Activated naive CD8-positive, alpha-beta T cell treated with anti-CD3 and anti-CD28 coated beads, Interleukin-2, amount 50 U/mL, for 24 hours (primary cell): ENCODE measurements around the gene TMEM134.
"Not testable (repeated sequence)": the region's sequence is repeated elsewhere in the genome, so short reads cannot be mapped to it uniquely, and the experiment has no call there.

Experiments
- ATAC-seq: fragments of 150-1000 bp; cut with Tn5 transposase; one replicate; pipeline ENCODE4 v1.10.0; 2021
- DNase-seq: peaks from one replicate; pipeline ENCODE4 v3.0.0; 2021
- H3K27ac Mint-ChIP-seq: one replicate; pipeline ENCODE4 v1.8.0; 2021; ENCODE audit warnings: mild to moderate bottlenecking, mixed read lengths
- H3K27me3 Mint-ChIP-seq: one replicate; pipeline ENCODE4 v1.8.0; 2021; ENCODE audit warnings: mixed read lengths
- H3K36me3 Mint-ChIP-seq: one replicate; pipeline ENCODE4 v1.8.0; 2021; ENCODE audit warnings: low read depth, mixed read lengths
- H3K4me1 Mint-ChIP-seq: one replicate; pipeline ENCODE4 v1.8.0; 2021; ENCODE audit warnings: mixed read lengths
- H3K4me3 Mint-ChIP-seq: one replicate; pipeline ENCODE4 v1.8.0; 2021; ENCODE audit warnings: mild to moderate bottlenecking, moderate library complexity, mixed read lengths
- H3K9me3 Mint-ChIP-seq: one replicate; pipeline ENCODE4 v1.8.0; 2021; ENCODE audit warnings: mixed read lengths

Gene TMEM134

GRCh38 chr11:67482827-67483798 lies 14.1 kb upstream of the TMEM134 start, which contains the start of gene AIP:
Gene AIP, plus strand, starts transcription at chr11:67483026. Its CDS starts 133 bp downstream, at chr11:67483159.
- Mint-ChIP-seq H3K36me3 (peaks cover 23% of the 10 kb centered on the region), H3K4me1 (peaks cover 58% of the 10 kb centered on the region), H3K4me3 (peak within 1 kb of the TSS; percentile 93), H3K9me3 (no peaks in the 10 kb centered on the region), H3K27ac (peak within 1 kb of the TSS; percentile 99), H3K27me3 (no peaks in the 10 kb centered on the region)
- ATAC-seq (peak; percentile 58), DNase-seq (peak; percentile 97)

DNA sequence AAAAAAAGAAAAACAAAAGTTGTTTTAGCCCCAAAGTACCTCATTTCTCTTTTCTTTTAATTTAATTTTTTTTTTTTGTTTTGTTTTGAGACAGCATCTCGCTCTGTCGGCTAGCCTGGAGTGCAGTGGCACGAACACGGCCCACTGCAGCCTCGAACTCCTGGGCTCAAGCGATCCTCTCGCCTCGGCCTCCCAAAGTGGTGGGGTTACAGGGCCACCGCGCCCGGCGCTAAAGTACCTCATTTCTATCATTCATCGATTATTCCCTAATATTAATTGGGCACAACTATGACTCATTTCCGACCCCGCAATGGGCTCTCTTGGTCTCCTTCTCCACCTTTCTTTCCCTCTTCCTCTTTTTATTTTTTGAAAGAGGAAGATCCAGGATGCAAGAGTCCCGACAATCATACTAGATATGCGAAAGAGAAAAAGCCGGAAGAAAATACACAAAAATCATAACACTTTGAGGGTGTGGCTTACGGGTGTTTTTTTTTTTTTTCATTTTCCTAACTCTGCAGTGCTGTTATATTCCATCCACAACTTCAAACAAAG lies 13.3 kb upstream of the TMEM134 start:
- Mint-ChIP-seq H3K27me3 (no peaks in the 10 kb centered on the region), H3K36me3 (peaks cover 17% of the 10 kb centered on the region), H3K4me1 (peaks cover 51% of the 10 kb centered on the region), H3K4me3 (peak overlapping the region; percentile 93), H3K9me3 (no peaks in the 10 kb centered on the region), H3K27ac (peak overlapping the region; percentile 99)
- DNase-seq (no peak), ATAC-seq (no peak)

DNA sequence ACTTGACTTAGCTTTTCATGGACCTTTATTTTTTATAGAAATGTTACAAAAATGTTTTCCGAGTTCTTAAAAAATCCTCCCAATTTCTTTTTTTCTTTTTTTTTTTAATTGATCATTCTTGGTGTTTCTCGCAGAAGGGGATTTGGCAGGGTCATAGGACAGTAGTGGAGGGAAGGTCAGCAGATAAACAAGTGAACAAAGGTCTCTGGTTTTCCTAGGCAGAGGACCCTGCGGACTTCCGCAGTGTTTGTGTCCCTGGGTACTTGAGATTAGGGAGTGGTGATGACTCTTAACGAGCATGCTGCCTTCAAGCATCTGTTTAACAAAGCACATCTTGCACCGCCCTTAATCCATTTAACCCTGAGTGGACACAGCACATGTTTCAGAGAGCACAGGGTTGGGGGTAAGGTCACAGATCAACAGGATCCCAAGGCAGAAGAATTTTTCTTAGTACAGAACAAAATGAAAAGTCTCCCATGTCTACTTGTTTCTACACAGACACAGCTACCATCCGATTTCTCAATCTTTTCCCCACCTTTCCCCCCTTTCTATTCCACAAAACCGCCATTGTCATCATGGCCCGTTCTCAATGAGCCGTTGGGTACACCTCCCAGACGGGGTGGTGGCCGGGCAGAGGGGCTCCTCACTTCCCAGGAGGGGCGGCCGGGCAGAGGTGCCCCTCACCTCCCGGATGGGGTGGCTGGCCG lies 8.4 kb upstream of the TMEM134 start:
- not testable (repeated sequence) for H3K27me3 Mint-ChIP-seq, H3K9me3 Mint-ChIP-seq, H3K4me1 Mint-ChIP-seq, DNase-seq, H3K36me3 Mint-ChIP-seq, H3K4me3 Mint-ChIP-seq, ATAC-seq, H3K27ac Mint-ChIP-seq

DNA sequence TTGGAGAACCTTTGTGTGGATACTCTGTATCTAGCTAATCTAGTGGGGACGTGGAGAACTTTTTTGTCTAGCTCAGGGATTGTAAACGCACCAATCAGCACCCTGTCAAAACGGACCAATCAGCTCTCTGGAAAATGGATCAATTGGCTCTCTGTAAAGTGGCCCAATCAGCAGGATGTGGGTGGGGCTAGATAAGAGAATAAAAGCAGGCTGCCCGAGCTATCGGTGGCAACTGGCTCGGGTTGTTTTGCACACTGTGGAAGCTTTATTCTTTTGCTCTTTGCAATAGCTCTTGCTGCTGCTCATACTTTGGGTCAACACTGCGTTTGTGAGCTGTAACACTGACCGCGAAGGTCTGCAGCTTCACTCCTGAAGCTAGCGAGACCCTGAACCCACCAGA lies 7.6 kb upstream of the TMEM134 start:
- not testable (repeated sequence) for H3K27me3 Mint-ChIP-seq, DNase-seq

DNA sequence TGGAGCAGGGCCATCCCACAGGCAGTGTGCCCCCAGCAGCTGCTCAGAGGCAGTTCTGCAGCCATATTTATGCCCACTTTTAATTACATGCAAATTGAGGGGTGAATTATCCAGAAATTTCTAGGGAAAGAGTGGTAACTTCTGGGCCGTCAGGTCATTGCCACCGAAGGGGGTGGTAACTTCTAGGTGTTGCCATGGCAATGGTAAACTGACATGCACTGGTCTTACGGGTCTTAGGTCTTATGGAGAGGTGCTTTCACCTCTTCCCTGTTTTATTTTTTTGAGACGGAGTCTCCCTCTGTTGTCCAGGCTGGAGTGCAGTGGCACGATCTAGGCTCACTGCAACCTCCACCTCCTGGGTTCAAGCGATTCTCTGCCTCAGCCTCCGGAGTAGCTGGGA lies 3.8 kb upstream of the TMEM134 start:
- H3K4me3 Mint-ChIP-seq, result no peak overlapping the region
- H3K9me3 Mint-ChIP-seq, result no peaks in the 10 kb centered on the region
- ATAC-seq, result no peak
- no peaks in the 10 kb centered on the region for H3K27me3 Mint-ChIP-seq
- DNase-seq, result no peak
- H3K36me3 Mint-ChIP-seq, result no peaks in the 10 kb centered on the region
- H3K4me1 Mint-ChIP-seq, result peaks cover 14% of the 10 kb centered on the region
- no peak overlapping the region for H3K27ac Mint-ChIP-seq

More for the DNA sequence above, 7.6 kb upstream of the TMEM134 start:
- not testable (repeated sequence) for H3K9me3 Mint-ChIP-seq, ATAC-seq, H3K4me3 Mint-ChIP-seq, H3K4me1 Mint-ChIP-seq, H3K36me3 Mint-ChIP-seq, H3K27ac Mint-ChIP-seq

DNA sequence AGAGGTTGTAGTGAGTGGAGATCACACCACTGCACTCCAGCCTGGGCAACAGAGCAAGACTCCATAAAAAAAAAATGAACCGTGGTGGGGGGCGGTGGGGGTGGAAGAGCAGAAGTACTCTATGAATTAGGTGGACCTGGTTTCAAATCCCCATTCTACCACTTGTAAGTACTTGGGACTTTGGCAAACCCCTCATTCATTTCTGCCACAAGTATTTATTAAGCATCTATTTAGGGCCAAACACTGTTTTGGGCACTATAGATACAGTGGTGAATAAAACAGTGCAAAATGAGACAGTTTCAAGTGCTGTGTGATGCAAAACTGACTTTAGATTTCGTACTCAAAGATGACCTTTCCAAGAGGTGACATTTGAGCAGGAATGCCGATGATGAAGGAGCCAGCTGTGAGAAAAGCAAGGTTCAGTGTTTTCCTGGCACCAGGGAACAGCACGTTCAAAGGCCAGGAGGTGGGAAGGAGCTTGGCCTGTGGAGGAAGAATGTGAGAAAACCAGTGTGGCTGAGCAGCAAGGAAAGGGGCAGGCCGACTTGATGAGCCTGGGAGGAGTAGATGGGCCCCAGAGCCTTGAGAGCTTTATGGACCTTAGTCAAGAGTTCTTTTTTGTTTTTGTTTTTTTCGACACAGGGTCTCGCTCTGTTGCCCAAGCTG lies 1.4 kb upstream of the TMEM134 start:
- H3K9me3 Mint-ChIP-seq, result no peaks in the 10 kb centered on the region
- H3K36me3 Mint-ChIP-seq, result no peaks in the 10 kb centered on the region
- ATAC-seq, result no peak
- peak overlapping the region; percentile 46 for H3K27ac Mint-ChIP-seq
- peak overlapping the region; percentile 45 for H3K4me3 Mint-ChIP-seq
- H3K27me3 Mint-ChIP-seq, result no peaks in the 10 kb centered on the region
- H3K4me1 Mint-ChIP-seq, result peaks cover 25% of the 10 kb centered on the region
- DNase-seq, result no peak

GRCh38 chr11:67469508-67469811 lies 409 bp upstream of the TMEM134 start:
- Mint-ChIP-seq H3K4me1 (peaks cover 30% of the 10 kb centered on the region), H3K36me3 (no peaks in the 10 kb centered on the region), H3K27ac (peak overlapping the region; percentile 65), H3K9me3 (no peaks in the 10 kb centered on the region), H3K27me3 (no peaks in the 10 kb centered on the region), H3K4me3 (peak overlapping the region; percentile 72)
- ATAC-seq (no peak), DNase-seq (no peak)

- ATAC-seq, result peak; percentile 0
Observed at GRCh38 chr11:67468456-67468758, 644 bp downstream of the TMEM134 start.

GRCh38 chr11:67468056-67468455 lies 995 bp downstream of the TMEM134 start:
- DNase-seq (no peak), ATAC-seq (no peak)
- no peaks in the 10 kb centered on the region for H3K9me3 Mint-ChIP-seq
- peak overlapping the region; percentile 88 for H3K27ac Mint-ChIP-seq
- no peaks in the 10 kb centered on the region for H3K27me3 Mint-ChIP-seq
- H3K4me1 Mint-ChIP-seq, result peaks cover 35% of the 10 kb centered on the region
- H3K36me3 Mint-ChIP-seq, result no peaks in the 10 kb centered on the region
- H3K4me3 Mint-ChIP-seq, result peak overlapping the region; percentile 91

More at GRCh38 chr11:67468456-67468758, 644 bp downstream of the TMEM134 start:
- Mint-ChIP-seq H3K36me3 (no peaks in the 10 kb centered on the region), H3K27me3 (no peaks in the 10 kb centered on the region), H3K9me3 (no peaks in the 10 kb centered on the region), H3K4me1 (peaks cover 34% of the 10 kb centered on the region), H3K27ac (peak overlapping the region; percentile 88), H3K4me3 (peak overlapping the region; percentile 91)
- DNase-seq, result peak; percentile 41

- H3K27me3 Mint-ChIP-seq, result no peaks in the 10 kb centered on the region
- H3K4me1 Mint-ChIP-seq, result peaks cover 38% of the 10 kb centered on the region
- peak overlapping the region; percentile 91 for H3K4me3 Mint-ChIP-seq
- peak overlapping the region; percentile 62 for H3K27ac Mint-ChIP-seq
- DNase-seq (no peak), ATAC-seq (no peak)
- H3K36me3 Mint-ChIP-seq, result no peaks in the 10 kb centered on the region
- H3K9me3 Mint-ChIP-seq, result no peaks in the 10 kb centered on the region
Observed at GRCh38 chr11:67466962-67467771, 1.9 kb downstream of the TMEM134 start.

GRCh38 chr11:67466367-67466766 lies 2.7 kb downstream of the TMEM134 start:
- no peak for ATAC-seq
- H3K4me1 Mint-ChIP-seq, result peaks cover 38% of the 10 kb centered on the region
- no peaks in the 10 kb centered on the region for H3K9me3 Mint-ChIP-seq
- H3K36me3 Mint-ChIP-seq, result no peaks in the 10 kb centered on the region
- no peak overlapping the region for H3K4me3 Mint-ChIP-seq
- H3K27ac Mint-ChIP-seq, result peak overlapping the region; percentile 62
- no peaks in the 10 kb centered on the region for H3K27me3 Mint-ChIP-seq
- no peak for DNase-seq

GRCh38 chr11:67465530-67465929 lies 3.5 kb downstream of the TMEM134 start:
- not testable (repeated sequence) for DNase-seq, H3K27me3 Mint-ChIP-seq
- peaks cover 36% of the 10 kb centered on the region for H3K4me1 Mint-ChIP-seq

DNA sequence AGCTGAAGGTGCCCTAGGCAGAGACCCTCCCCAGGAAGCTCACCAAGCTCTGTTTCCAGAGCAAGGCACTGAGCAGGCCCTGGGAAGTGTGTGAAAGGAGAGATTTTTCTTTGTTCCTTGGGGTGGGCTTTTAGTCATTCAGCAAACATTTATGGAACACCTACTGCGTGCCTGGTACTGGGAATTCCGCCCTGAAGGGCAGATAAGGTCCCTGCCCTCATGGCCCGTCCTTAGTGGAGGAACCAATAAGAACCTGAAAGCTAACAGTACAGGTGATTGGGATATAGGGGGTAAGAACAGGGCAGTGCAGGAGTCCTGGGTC lies 3.9 kb downstream of the TMEM134 start:
- no peaks in the 10 kb centered on the region for H3K27me3 Mint-ChIP-seq

More at GRCh38 chr11:67465530-67465929, 3.5 kb downstream of the TMEM134 start:
- Mint-ChIP-seq H3K27ac (peak overlapping the region; percentile 82), H3K4me3 (peak overlapping the region; percentile 84)
- H3K36me3 Mint-ChIP-seq, H3K9me3 Mint-ChIP-seq, ATAC-seq: not testable (repeated sequence)

More for the DNA sequence above, 3.9 kb downstream of the TMEM134 start:
- no peaks in the 10 kb centered on the region for H3K9me3 Mint-ChIP-seq
- ATAC-seq, result no peak
- DNase-seq, result no peak
- H3K27ac Mint-ChIP-seq, result peak overlapping the region; percentile 82
- H3K4me3 Mint-ChIP-seq, result peak overlapping the region; percentile 84
- no peaks in the 10 kb centered on the region for H3K36me3 Mint-ChIP-seq
- H3K4me1 Mint-ChIP-seq, result peaks cover 36% of the 10 kb centered on the region
